NCI-H82 treated with DMSO at 0.1 percent for 48 hours (cell line): ENCODE measurements around the gene EIF4EBP2.

Experiments used
- DNase-seq: peaks from one replicate; lab custom pipeline; 2025; ENCODE audit not compliant: unreplicated experiment; lab: John Stamatoyannopoulos, UW

EIF4EBP2 gene, protein sequence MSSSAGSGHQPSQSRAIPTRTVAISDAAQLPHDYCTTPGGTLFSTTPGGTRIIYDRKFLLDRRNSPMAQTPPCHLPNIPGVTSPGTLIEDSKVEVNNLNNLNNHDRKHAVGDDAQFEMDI

DNA sequence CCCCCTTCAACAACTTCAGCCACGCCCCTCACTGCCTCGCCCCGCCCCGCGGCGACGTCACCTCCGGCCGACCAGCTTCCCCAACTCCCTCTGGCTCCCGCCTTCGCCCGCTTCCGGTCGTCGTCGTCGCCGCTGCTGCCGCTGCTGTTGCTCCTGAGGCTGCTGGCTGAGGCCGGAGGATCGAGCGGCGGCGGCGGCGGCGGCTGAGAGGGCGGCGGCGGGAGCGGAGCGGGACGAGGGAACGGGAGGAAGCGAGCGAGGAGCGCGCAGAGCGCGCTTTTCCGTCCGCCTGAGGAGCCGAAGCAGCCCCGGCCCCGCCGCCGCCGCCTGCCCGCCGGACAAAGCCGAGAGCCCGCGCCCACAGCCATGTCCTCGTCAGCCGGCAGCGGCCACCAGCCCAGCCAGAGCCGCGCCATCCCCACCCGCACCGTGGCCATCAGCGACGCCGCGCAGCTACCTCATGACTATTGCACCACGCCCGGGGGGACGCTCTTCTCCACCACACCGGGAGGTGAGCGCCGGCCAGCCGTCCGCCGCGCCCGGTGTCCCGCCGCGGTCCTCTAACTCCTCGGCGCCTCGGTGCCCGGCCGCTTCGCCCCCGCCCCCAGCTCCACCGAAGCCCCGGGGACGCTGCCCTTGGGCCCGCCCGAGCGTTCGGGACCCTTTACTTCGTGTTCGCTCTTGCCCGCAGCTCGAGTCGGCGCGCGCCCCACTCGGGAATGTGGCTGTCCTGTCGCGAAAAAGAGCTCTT, at the start of gene EIF4EBP2:
Gene EIF4EBP2, plus strand, starts transcription at position 110 of the 751 bp plus-strand sequence. Its CDS starts 257 bp downstream, at position 367.
- peak; percentile 83 for DNase-seq

DNA sequence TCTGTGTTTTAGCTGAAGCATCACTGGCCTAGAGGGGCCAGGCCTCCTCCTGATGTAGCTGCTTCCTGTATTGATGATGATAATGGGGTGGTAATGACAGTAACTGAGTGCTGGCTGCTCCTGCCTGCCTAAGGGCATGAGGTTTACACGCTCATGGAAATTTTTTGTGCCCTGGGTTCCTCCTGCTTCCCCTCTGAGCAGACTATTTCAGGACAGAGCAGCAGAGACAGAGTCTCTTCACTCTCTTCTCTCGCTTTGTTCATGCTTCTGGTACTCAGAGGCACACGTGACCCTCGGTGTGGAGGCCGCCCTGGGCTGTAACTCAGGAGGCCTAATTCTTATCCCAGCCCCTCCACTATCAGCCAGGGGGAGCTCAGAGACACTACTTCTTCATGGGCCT, 49.4 kb upstream of the EIF4EBP2 start:
- DNase-seq, result no peak

DNA sequence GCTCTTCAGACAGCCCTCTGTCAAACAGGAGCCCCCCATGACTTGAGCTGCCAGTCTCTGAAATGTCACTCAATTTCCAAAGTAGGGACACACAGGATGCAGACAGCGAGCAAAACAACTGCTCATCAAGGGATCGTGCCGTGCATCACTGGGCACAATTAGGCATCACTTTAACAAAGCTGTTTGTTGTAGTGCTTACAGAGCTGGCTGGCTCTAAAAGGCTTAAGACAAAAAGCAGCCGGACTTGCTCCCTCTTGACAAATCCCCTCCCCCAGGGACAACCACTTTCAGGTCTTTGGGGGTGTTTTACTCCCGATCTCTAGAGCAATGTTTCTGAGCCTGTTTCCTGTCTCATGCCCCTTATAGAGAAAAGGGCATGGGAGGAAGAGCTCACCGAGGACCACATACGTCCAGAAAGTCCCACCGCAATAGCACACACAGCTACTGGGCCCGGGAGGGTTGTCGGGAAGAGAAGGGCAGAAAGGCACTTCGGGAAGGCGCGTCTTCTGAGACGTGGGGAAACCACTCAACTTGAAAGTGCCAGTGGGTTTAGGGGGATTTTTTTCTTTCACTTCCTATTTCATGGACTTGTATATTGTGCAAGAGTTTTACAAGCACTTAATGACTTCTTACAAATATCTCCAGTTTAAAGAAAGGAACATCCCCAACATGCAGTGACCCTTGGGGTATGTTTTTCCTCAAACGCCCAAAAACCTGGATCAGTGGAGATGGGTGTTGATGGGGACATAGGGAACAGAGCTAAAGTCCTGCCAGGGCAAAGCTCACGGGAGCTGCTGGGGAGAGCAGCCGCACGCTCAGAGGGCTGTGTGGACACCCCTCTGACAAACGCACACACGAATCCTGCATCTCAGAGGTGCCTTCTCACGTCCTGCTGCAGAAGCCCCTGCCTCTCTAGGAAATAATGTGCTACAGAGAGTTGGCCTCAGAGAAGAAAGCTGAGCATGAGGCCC, 48.6 kb upstream of the EIF4EBP2 start:
- DNase-seq, result peak; percentile 11

DNA sequence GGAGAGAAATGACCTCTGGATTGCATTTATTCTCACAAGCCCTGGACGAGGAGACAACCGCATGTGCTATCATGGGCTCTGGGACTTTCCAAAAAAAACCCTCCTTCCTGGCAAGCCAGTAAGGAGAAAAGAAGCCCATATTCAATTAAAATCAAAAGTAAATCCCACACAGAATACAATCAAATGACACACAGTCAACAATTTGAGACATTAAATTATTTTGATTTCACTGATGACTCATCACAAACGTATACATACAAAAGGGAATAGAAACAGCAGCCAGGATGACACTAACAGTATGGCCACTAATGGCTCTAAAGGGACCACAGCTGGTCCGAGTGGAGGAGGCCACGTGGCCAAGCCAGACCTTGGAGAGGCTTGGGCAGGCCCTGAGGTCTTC, 46.4 kb upstream of the EIF4EBP2 start:
- no peak for DNase-seq

DNA sequence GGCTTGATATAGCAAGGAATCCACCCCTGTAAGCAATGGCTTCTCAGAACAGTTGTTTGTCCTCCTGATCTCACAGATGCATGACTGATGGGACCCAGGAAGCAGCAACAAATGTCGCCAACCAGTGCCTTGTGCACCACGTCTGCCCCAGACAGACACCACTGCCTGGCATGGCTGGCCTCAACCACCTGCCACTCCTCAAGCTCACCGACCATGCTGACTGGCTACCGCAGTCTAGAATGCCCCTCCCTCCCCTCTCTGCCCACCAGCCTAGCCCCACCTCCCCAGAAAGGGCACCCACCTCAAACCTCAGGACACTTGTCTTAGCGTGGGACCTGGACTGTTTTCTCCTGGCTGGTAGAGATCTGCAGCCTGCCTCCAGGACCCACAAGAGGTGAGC, 45.5 kb upstream of the EIF4EBP2 start:
- DNase-seq, result no peak

DNA sequence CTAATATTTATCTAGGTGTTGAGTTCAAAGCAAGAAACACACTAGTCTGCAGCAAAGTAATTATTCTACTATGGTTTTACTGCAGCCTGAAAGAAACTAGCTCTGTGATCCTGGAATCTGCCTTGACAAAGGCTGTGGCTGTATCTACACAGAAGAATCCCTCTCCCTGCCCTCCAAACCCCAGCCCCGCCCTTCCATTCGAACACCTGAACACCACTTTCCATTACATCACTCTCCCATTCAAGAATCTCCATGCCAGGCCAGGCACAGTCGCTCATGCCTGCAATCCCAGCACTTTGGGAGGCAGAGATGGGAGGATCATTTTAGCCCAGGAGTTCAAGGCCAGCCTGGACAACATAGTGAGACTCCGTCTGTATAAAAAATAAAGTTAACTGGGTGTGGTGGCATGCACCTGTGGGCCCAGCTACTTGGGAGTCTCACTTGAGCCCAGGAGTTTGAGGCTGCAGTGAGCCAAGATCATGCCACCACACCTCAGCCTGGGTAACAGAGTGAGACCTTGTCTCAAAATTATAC, 44.9 kb upstream of the EIF4EBP2 start:
- no peak for DNase-seq

DNA sequence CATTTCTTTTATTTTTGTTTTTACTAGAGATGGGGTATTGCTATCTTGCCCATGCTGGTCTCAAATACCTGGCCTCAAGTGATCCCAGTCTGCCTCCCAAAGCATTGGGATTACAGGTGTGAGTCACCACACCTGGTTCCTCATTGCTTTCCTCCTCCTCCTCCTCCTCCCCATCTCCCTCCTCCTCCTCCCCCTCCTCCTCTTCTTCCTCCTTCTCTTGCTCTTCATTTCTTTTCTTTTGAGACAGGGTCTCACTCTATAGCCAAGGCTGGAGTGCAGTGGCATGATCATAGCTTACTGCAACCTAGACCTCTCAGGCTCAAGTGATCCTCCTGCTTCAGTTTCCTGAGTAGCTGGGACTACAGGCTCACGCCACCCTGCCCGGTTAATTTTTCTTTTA, 43.7 kb upstream of the EIF4EBP2 start:
- no peak for DNase-seq

DNA sequence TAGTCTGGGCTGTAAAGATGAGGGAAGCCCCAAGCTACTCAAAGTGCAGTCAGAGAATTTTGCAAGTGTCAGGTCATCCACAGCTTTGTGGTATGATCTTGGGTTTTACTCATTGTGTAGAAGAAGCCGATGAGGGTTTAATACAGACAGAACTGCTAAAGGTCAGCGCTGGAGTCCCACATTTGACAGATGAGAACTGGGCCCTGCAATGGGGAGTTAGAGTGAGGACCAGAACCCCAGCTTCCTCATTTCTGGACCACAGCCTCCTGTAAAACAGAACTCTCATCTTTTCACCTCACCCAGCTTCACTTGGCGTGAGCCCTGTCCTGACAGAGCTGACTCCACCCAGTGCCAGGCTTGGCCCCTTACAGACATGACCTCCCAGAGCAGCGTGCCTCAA, 41.6 kb upstream of the EIF4EBP2 start:
- no peak for DNase-seq

DNA sequence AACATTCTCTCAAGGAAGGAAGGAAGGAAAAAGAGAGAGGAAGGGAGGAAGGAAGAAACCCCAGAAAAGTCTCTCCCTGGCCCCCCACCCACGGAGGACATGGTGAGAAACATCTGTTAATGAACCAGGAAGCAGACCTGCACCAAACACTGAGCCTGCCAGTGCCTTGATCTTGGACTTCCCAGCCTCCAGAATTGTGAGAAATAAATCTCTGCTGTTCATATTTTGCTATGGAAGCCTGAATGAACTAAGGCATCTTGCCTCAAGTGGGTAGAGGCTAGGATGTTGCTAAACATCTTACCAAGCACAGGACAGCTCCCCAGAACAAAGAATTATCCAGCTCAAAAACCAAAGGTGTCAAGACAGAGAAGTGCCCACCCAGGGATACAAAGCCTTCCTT, 40.7 kb upstream of the EIF4EBP2 start:
- no peak for DNase-seq

DNA sequence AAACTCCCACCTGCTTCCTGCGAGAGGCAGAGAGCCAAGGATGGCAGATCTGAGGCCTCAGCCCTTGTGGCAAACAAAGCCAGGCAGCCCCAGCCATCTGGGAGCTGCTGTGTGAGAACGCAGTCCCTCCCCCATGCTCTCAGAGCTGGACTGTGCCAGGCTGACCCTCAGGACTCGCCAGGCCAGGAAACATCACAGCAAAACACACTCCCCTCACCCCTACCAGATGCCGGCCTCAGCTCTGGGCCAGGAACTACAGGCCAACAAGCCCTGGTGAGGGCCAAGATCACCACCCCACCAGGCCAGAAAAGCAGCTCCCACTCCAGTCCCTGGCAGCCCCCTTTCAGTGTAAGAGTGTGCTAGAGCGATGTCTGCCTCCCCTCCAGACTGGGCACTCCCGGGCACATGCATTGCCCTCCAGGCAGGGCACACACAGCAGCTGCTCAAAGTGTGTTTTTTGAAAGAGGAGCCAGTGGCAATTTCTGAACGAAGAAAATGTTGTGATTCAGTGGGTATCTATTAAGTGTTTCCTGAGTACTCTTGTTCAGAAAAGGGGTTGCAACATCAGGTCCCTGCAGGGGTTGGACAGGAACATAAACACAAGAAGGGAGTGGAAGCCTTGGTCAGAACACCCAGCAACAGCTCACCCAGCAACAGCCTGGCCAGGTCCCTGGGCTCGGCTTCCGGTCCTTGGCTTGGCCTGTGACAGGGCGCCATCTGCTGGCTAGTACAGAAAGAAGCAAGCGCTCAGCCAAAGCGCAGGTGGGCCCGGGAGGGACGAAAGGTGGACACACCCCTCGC, 39.8 kb upstream of the EIF4EBP2 start:
- DNase-seq, result peak; percentile 27

DNA sequence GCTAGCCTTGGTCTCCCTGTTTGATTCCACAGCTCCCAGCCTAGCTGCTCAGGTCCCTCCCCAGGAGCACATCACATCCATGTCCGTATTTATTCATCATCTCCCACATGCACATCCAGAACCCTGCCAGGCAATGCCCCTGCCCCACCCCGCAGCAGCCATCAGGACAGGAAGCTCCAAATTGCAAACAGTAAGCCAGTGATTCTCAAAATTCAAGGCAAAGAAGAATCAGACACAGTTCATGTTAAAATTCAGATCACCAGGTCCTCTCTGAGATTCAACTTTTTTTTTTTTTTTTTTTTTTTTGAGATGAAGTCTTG, 39.2 kb upstream of the EIF4EBP2 start:
- DNase-seq, result no peak

DNA sequence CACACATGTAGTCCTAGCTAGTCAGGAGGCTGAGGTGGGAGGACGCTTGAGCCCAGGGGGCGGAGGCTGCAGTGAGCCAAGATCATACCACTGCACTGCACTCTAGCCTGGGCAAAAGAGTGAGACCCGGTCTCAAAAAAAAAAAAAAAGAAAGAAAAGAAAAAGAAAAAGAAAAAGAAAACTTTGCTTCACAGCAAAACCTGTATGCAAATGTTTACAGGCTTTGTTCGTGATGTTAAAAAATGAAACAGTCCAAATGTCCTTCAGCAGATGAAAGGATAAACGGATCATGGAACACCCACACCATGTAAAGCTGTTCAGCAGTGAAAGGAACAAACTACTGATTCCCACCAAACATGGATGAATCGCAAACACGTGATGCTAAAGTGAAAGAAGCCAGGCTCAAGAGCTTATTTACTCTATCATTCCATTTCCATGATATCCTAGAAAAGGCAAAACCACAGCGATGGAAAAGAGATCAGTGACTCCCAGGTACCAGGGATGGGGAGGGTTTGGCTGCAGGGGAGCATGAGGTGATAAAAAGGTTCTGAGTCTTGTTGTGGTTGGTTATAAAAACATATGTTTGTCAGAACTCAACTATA, 36.6 kb upstream of the EIF4EBP2 start:
- no peak for DNase-seq

DNA sequence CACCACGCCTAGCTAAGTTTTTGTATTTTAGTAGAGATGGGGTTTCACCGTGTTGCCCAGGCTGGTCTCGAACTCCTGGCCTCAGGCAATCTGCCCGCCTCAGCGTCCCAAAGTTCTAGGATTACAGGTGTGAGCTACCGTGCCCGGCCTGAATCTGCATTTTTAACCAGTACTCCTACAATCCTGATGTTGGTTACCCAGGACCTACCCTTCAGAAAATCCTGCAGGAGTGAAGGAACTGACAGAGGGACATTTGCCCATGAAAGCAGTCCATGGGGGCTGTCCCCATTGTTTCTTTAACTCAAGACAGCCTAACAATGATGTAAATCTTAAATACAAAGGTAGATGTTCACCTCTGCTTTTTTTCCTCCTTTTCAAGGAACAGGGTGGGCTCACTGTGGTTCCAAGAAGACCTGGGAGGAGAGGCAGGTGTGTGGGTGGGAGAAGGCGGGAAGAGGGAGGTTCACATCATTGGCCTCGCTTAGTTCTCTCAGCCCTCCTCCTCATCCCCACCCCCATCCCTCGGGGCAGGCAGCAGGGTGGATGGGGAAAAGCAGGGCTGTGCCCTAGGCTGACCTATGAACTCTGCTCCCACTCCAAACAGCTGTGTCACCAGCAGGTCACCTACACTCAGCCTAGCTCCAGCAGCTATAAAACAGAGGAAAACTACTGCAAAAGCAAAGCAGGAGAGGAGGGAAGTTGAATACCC, 35.0 kb upstream of the EIF4EBP2 start:
- DNase-seq, result no peak

DNA sequence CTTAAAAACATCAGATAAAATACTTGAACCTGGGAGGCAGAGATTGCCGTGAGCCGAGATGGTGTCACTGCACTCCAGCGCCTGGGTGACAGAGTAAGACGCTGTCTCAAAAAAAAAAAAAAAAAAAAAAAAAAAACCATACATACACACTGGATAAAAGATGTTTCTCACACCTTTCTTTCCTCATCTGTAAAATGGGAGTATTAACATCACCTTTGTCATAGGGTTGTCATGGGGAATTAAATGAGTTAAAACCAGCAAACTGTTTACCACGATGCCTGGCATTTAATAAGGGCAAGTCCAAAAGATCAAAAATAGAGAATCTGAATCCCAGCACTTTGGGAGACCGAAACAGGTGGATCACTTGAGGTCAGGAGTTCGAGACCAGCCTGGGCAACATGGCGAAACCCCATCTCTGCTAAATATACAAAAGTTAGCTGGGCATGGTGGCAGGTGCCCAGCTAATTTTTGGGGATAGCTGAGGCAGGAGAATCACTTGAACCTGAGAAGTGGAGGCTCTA, 34.4 kb upstream of the EIF4EBP2 start:
- DNase-seq, result no peak

DNA sequence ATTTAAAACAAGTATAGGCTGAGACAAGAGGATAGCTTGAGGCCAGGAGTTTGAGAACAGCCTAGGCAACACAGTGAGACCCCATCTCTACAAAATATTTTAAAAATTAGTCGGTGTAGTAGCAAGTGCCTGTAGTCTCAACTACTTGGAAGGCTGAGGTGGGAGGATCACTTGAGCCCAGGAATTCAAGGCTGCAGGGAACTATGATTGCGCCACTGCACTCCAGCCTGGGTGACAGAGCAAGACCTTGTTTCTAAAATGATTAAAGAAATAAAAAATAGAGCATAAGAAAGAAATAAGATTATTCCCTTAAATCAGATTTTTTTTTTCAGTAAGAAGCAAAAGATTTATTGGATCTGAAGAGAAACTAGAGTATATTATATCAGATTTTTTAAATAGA, 33.2 kb upstream of the EIF4EBP2 start:
- no peak for DNase-seq

DNA sequence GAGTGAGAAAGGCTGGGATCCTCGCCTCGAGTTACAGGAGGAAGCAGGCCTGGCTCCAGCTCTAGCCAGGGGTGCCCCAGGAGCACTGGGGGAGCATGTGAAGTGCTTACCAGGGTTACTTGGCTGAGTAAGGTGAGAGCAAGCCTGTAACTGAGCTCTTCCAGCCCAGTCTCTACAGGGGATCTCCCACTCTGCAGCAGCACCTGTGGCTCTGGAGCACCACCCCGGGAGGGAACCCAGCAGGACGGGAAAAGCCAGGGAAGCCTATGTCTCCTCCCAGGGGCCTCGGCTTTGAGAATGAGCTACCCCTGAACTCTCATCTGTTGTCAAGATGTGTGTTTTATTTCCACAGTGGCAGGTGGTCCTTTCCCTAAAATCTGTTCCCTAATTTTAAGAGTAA, 32.1 kb upstream of the EIF4EBP2 start:
- no peak for DNase-seq

DNA sequence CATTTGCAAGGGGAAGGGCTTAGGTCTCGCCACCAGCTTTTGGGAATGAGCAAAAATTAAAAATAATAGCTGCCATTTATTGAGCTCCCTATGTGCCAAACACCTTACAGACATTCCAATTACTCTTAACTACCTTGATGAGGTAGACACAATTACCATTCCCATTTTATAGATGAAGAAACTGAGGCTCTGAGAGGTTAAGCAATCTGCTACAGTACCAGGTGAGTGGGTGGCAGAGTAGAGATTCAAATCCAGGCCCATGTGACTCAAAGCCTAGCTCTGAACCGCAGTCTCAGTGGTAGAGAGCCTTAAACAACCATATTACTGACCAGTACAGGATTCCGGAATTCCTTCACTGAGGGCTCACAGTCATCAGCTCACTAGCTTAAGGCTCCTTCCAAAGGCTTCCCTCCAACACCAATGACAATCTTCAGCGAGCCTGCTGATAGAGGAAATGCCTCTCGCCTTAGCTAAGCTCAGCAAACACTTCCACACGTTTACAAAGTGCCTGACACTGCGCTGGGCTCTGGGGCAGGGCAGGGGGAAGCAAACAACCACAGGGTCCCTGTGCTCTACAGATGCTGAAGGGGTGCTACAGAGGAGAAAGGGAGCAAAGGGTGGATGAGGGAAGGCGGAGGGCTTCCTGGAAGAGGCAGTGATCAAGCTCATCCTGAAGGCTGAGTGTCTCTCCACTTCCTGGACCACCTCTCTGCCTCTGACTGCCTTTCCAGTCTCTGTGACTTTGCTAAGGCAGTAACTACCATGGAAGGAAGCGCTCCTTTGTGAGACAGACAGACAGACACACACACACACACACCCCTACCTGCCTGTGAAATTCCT, 28.9 kb upstream of the EIF4EBP2 start:
- DNase-seq, result no peak

DNA sequence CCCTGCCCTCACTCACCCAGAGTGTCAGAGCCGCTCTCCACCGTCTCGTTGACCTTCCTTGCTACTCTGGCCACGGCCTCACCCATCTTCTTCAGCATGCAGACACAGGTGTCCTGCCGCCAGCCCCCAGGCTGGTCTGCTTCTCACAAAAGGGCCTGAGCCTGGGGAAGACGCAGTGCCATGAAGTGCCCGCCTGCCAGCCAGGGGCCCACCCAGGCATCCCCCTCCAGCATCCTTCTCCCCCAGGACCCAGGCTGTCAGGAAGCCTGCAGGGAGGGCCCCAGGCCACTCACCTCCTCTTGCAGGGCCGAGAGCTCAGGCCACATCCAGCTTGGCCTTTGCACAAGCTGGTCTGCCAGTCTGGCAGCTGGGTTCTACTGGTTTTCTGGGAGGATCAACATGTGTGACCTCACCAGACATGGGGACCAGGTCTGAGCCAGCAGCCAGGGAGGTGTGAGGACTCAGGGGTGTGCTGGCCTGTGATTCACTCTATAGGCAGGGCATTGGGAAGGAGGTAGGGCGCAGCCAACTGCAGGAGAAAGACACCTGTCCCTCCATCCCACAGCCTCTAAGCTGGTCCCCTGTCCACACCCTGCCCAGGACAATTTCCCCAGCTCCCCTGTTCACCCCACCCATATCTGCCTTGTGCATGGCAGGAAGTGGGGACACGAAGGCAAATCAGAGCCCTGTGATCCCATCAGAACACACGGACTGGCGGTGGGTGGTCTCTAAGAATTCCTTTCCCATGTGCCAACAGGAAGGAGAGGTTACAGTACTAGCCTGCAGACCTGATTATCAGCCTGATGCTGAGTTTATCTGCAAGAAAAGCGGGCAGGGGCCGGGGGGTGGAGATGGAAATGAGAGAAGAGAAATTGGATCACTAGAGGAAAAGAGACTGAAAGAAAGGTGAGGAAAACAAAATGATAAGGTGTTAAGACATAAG, 27.2 kb upstream of the EIF4EBP2 start:
- DNase-seq, result no peak
